MG63 (cell line): ENCODE measurements around the gene SLC37A3. TPM values are rescaled to one million over a fixed set of nuclear protein-coding genes. Genes with fewer than 3 reads are reported as not detected.
"Not testable (repeated sequence)": the region's sequence is repeated elsewhere in the genome, so short reads cannot be mapped to it uniquely, and the experiment has no call there.

Source experiments
- DNase-seq: peaks from one replicate; pipeline ENCODE4 v3.0.0-alpha.2; 2020
- H3K27me3 ChIP-seq: fragments of 250-450 bp; sonication (Bioruptor Pico); 2 replicates; pipeline ENCODE4 v1.5.1; 2020; ENCODE audit warnings: mild to moderate bottlenecking, moderate library complexity
- H3K36me3 ChIP-seq: fragments of 250-450 bp; sonication (Bioruptor Pico); 2 replicates; pipeline ENCODE4 v1.5.1; 2020; ENCODE audit warnings: mild to moderate bottlenecking, moderate library complexity
- H3K4me3 ChIP-seq: fragments of 250-450 bp; sonication (Bioruptor Pico); 2 replicates; pipeline ENCODE4 v1.5.1; 2020; ENCODE audit warnings: mild to moderate bottlenecking, moderate library complexity
- H3K9me3 ChIP-seq: fragments of 250-450 bp; sonication (Bioruptor Pico); 2 replicates; pipeline ENCODE4 v1.5.1; 2020; ENCODE audit warnings: mild to moderate bottlenecking, moderate library complexity
- total RNA-seq: library from RNA; depleted of rRNA; stranded (reverse); fragments of >200 nt; shearing (Covaris generic); gene quantifications from 2 replicates; pipeline ENCODE4 v1.2.3, GENCODE V29; 2014; ENCODE audit warnings: low replicate concordance; rRNA removed

The SLC37A3 gene, protein sequence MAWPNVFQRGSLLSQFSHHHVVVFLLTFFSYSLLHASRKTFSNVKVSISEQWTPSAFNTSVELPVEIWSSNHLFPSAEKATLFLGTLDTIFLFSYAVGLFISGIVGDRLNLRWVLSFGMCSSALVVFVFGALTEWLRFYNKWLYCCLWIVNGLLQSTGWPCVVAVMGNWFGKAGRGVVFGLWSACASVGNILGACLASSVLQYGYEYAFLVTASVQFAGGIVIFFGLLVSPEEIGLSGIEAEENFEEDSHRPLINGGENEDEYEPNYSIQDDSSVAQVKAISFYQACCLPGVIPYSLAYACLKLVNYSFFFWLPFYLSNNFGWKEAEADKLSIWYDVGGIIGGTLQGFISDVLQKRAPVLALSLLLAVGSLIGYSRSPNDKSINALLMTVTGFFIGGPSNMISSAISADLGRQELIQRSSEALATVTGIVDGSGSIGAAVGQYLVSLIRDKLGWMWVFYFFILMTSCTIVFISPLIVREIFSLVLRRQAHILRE
- 14.7 and 32.2 TPM in 2 replicates for total RNA-seq

DNA sequence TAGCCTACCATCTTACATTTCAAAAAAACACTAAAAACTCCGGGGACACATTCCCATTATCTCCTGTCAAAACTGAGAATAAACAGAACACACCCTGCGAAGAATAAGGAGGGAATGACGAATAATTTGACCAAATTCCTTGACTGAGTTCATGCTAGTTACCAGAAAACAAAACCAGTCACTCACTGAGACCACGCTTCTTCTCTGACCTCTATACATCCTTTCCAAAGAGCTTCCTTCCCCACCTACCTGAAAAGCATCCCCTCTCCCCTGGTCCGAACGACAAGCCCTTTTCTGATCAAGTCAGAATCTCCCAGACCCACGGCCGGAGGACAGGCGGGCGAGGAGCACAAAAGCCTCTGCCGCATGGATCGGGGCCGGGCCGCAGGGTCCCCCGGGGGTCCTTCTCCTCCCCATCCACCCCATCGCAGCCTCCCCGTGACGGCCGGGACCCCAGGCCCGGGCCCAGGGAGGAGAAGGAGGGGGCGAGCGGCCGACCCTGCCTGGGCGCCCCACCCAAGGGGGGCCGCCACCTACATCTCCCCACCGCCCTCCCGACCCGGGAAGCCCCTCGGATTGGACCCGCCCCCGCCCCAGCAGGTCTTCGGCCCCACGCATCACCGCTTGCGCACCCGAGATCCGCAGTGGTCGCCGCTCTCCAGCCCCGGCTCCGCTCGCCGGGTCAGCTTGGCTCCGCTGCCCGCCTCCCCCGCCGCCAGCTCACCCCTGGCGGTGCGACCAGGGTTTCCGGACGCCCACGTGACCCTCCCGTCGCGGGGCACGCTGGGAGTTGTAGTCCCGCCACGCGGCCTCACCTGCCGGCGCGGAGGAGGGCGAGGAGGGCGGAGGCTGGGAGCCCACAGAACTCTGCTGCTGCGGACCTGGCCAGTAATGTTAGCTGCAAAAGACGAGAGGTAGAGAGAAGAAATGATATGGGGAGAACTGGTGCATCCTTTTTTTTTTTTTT is at the start of gene SLC37A3:
TSS of gene SLC37A3 (minus strand) at position 747 of the 967 bp plus-strand sequence. CDS start 16,004 bp downstream, outside the sequence.
- DNase-seq, result peak; percentile 83
- peak within 1 kb of the TSS; percentile 77 for H3K4me3 ChIP-seq
- H3K9me3 ChIP-seq, result no peaks in the 10 kb centered on the region
- no peaks in the 10 kb centered on the region for H3K27me3 ChIP-seq
- no peaks in the 10 kb centered on the region for H3K36me3 ChIP-seq

DNA sequence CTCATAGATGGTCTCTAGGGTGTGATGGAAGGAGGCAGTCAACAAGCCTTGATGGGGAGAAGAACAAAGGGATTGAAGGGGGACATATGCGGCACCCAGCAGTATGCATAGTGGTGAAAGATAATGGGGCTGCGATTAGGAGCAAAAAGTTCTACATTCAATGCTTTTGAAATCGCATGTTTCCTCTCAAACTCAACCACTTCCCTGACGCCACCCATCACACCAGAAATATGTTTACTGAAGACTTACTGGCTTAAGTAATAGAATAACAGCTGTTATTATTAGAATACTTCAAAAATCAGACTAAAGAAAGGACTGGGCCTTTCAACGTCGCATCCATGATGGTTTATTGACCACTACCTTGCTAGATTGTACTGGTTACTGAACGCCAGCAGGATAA is 49.5 kb upstream of the SLC37A3 start:
- Histone ChIP-seq H3K4me3 (no peak overlapping the region), H3K27me3 (no peaks in the 10 kb centered on the region), H3K9me3 (no peaks in the 10 kb centered on the region), H3K36me3 (no peaks in the 10 kb centered on the region)
- no peak for DNase-seq

DNA sequence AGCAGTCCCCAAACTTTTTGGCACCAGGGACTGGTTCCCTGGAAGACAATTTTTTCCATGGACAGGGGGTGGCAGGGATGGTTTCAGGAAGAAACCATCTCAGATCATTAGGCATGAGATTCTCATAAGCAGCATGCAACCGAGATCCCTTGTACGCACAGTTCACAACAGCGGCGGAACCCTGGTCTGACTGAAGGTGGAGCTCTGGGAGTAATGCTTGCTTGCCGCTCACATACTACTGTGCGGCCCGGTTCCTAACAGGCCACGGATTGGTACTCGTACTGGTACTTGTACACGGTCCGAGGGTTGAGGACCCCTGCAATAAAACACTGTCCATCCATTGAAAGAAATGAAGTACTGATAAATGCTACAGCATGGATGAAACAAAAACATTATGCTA is 48.1 kb upstream of the SLC37A3 start:
- no peaks in the 10 kb centered on the region for H3K27me3 ChIP-seq
- no peak for DNase-seq
- H3K4me3 ChIP-seq, result no peak overlapping the region
- no peaks in the 10 kb centered on the region for H3K36me3 ChIP-seq
- no peaks in the 10 kb centered on the region for H3K9me3 ChIP-seq

DNA sequence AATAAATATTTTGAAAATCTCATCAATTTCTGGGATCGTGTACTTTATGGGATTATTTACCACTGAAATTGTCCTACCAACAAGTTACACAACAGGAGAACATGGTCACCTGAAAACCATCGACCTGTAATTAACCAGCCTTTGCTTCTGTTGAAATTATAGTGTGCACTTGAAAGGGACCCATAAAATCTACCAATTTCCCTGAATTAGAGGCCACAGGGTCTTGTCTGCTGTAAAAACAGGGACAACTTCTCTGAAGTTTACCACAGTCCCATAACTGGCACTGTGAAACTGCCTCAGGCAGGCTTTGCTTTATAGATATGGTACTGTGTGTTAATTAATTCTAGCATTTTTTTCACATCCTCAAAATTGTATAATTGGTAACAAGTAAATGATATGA is 43.2 kb upstream of the SLC37A3 start:
- Histone ChIP-seq H3K9me3 (no peaks in the 10 kb centered on the region), H3K27me3 (no peaks in the 10 kb centered on the region), H3K4me3 (no peak overlapping the region), H3K36me3 (no peaks in the 10 kb centered on the region)
- no peak for DNase-seq

DNA sequence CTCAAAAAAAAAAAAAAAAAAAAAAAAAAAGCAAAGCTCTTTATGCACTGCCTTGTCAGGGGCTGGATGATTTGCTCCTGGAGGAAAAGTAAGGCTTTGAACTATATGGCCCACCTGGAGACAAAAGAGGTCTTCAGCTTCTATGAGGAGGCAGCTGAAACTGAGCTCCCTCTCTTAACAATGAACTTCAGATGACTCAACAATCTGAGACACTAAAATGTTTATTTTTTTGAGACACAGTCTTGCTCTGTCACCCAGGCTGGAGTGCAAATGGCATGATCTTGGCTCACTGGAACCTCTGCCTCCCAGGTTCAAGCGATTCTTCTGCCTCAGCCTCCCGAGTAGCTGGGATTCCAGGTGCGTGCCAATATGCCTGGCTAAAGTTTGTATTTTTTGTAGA is 42.3 kb upstream of the SLC37A3 start:
- H3K27me3 ChIP-seq, result no peaks in the 10 kb centered on the region
- H3K9me3 ChIP-seq, result no peaks in the 10 kb centered on the region
- no peak overlapping the region for H3K4me3 ChIP-seq
- peak; percentile 4 for DNase-seq
- no peaks in the 10 kb centered on the region for H3K36me3 ChIP-seq

DNA sequence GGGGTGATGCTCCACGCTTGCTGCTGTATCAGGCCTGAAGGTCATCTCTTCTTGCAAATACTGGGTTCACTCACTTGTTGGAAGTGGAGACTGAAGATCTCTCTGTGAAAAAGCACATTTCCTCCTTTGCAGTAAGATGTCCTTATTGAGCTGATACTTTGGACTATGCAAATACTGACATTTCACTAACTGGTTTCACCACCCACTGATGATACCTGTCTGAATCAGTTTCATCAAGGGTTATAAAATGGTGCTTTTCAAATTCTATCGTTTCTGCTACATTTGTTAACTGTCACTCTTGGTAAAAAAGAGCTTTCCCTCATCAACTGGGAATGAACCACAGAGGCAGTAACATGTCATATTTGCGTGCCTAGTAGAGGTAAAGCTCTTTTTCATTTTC is 41.0 kb upstream of the SLC37A3 start:
- DNase-seq, result no peak
- H3K9me3 ChIP-seq, result no peaks in the 10 kb centered on the region
- H3K4me3 ChIP-seq, result no peak overlapping the region
- no peaks in the 10 kb centered on the region for H3K36me3 ChIP-seq
- no peaks in the 10 kb centered on the region for H3K27me3 ChIP-seq

DNA sequence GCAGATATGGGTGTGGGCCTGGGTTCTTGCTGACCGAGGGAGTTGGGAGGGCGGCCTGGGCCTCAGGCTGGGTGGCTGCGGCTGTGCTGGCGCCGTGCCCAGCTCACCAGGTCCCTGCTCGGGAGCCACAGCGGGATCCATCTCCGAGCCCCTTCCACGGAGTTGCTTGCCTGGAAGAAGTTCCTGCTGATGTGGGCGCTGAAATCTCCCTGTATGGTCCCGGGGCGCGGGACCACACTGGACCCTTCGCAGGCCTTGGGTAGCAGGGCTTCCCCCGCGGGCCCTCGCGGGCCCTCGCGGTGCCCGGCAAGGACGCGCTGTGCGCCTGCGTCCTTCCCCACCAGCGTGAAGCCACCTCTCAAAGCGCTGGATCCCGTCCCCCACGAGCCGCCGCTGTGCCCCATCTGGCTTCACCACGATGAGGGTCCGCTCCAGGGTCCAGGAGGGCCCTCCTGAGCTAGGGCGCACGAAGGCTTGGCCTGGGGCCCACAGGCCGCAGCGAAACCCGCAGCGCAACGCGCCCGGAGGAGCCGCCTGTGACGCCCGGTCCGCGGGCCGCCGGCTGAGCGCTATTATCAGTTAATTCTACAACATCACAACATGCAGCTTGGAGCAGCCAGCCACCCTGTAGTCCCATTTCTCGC is 37.0 kb upstream of the SLC37A3 start:
- no peak for DNase-seq
- H3K36me3 ChIP-seq, result no peaks in the 10 kb centered on the region

DNA sequence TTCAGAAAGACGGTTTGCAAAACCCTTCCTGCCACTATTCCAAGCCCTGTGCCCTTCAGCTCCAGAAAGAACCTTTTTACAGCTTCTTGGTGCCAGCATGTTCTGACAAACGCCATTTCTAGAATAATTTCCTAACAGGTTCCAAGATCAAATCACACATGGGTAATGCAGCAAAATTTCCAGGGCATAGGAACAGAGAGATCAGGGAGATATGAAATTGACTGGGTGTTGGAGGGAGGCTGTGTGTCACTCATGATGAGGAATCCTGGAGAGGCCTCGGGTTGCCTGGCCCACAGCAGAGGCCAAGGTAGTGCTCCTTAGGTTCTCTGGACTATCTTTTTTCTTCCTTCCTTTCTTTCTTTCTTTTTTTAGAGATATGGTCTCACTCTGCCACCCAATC is 35.1 kb upstream of the SLC37A3 start:
- Histone ChIP-seq H3K36me3 (no peaks in the 10 kb centered on the region), H3K27me3 (no peaks in the 10 kb centered on the region), H3K4me3 (no peak overlapping the region), H3K9me3 (no peaks in the 10 kb centered on the region)
- DNase-seq, result no peak

More for the DNA sequence above, 37.0 kb upstream of the SLC37A3 start:
- H3K9me3 ChIP-seq, result no peaks in the 10 kb centered on the region
- no peaks in the 10 kb centered on the region for H3K27me3 ChIP-seq
- no peak overlapping the region for H3K4me3 ChIP-seq

DNA sequence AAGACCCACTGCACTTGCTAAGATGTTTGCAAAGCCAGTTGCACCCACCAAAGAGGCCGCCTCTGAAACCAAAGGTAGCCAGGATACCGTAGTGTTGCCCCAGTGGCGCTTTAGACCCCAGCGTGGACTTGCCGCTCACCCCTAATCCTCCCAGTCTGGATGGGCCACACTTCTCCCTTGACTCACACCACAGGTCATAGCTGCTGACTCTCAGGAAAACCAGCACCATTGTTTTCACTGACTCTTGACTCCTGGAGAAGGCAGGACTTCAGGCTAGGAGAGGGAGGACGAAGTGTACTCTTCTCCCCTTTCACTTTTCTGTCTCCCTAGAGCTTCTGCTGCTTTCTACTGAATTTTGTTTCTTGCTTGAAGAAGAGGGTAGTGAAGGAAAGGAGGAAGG is 27.8 kb upstream of the SLC37A3 start:
- DNase-seq, result no peak
- Histone ChIP-seq H3K9me3 (no peaks in the 10 kb centered on the region), H3K4me3 (no peak overlapping the region), H3K36me3 (no peaks in the 10 kb centered on the region), H3K27me3 (no peaks in the 10 kb centered on the region)

DNA sequence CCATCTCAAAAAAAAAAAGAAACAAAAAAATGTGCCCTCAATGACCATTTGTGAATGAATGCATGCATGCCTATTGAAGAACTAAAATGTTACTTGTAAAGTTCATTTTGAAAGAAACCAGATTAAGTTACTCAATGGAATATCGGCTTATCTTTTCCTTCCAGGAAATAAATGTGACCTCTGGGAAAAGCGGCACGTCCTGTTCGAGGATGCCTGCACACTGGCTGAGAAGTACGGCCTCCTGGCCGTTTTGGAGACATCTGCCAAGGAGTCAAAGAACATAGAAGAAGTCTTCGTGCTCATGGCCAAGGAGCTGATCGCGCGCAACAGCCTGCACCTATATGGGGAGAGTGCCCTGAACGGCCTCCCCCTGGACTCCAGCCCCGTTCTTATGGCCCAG is 27.4 kb upstream of the SLC37A3 start:
- Histone ChIP-seq H3K4me3 (no peak overlapping the region), H3K36me3 (no peaks in the 10 kb centered on the region), H3K27me3 (no peaks in the 10 kb centered on the region), H3K9me3 (no peaks in the 10 kb centered on the region)
- no peak for DNase-seq

DNA sequence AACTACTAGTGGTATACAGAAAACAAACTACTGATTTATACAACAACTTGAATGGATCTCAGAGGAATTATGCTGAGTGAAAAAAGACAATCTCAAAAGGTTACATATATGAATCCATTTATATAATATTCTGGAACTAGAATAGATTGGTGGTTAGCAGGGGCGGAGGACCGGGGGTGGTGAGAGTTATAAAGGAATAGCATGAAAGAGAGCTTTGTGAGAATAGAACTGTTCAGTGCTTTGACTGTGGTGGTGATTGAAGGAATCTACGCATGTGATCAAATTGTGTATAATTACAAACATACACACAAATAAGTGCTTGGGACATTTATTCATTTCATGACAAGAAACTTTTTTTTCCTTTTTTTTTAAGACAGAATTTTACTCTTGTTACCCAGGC is 25.2 kb upstream of the SLC37A3 start:
- Histone ChIP-seq H3K36me3 (no peaks in the 10 kb centered on the region), H3K27me3 (no peaks in the 10 kb centered on the region), H3K9me3 (no peaks in the 10 kb centered on the region), H3K4me3 (no peak overlapping the region)
- no peak for DNase-seq

DNA sequence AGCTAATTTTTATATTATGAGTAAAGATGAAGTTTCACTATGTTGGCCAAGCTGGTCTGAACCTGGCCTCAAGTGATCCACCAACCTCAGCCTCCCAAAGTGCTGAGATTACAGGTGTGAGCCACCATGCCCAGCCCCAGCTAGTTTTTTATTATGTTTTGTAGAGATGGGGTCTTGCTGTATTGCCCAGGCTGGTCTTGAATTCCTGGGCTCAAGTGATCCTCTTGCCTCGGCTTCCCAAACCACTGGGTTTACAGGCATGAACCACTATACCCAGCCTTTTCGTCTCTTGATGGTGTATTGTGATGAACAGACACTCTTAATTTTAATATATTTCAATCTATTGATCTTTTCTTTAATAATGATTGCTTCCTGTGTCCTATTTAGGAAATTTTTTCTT is 23.2 kb upstream of the SLC37A3 start:
- DNase-seq, result no peak
- Histone ChIP-seq H3K36me3 (no peaks in the 10 kb centered on the region), H3K9me3 (no peaks in the 10 kb centered on the region), H3K27me3 (no peaks in the 10 kb centered on the region), H3K4me3 (no peak overlapping the region)

DNA sequence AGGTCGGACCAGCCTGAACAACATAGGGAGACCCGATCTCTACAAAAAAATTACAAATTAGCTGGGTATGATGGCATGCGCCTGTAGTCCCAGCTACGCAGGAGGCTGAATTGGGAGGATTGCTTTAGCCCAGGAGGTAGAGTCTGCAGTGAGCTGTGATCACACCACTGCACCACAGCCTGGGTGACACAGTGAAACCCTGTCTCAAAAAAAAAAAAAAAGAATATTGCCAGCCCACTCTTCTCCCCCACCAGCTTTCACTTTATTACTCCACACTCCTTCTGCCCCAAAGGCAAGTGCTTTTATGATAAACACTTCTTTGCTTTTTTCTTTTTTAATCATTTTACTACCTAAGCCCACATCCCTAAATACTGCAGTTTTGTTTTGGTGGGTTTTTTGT is 20.3 kb upstream of the SLC37A3 start:
- H3K27me3 ChIP-seq, result no peaks in the 10 kb centered on the region

DNA sequence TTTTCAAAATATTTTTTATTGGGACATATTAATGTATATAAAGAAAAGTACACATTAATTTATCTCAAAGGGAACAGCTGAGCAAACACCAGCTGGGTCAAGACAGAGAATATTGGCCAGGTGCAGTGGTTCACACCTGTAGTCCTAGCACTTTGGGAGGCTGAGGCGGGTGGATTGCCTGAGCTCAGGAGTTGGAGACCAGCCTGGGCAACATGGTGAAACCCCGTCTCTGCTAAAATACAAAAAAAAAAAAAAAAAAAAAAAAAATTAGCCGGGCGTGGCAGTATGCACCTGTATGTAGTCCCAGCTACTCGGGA is 19.8 kb upstream of the SLC37A3 start:
- DNase-seq, H3K36me3 ChIP-seq: not testable (repeated sequence)

More for the DNA sequence above, 20.3 kb upstream of the SLC37A3 start:
- Histone ChIP-seq H3K36me3 (no peaks in the 10 kb centered on the region), H3K9me3 (no peaks in the 10 kb centered on the region), H3K4me3 (no peak overlapping the region)
- DNase-seq, result no peak

DNA sequence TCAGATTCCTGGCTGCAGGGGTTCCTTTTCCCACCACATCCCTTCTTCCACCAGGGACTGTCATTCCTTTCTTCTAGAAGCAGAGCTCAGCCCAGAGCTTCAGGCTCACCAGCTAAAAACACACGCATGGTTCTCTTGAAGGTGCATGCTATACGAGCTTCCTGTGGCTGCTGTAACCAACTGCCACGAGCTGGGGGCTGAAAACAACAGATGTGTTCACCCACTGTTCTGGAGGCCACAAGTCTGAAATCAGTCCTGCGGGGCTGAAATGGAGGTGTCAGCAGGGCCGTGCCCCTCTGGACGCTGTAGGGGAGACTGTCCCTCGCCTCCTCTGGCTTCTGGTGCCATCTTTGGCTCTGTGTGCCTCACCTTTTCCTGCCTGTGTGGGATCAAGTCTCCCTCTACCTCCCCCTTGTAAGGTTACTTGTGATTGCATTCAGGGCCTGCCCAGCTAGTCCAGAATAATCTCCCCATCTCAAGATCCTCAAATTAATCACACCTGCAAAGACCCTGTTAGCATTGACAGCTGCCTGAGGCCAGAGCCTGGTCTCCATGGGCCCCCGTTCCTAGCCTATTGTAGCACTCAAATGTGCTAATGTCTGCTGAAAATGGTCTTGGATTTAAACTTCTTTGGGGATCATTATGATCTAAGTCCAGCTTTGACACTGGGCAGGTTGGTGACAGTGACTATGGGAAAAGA is 19.3 kb upstream of the SLC37A3 start:
- Histone ChIP-seq H3K4me3 (no peak overlapping the region), H3K36me3 (no peaks in the 10 kb centered on the region), H3K27me3 (no peaks in the 10 kb centered on the region), H3K9me3 (no peaks in the 10 kb centered on the region)
- DNase-seq, result no peak

More for the DNA sequence above, 19.8 kb upstream of the SLC37A3 start:
- not testable (repeated sequence) for H3K27me3 ChIP-seq, H3K4me3 ChIP-seq, H3K9me3 ChIP-seq

DNA sequence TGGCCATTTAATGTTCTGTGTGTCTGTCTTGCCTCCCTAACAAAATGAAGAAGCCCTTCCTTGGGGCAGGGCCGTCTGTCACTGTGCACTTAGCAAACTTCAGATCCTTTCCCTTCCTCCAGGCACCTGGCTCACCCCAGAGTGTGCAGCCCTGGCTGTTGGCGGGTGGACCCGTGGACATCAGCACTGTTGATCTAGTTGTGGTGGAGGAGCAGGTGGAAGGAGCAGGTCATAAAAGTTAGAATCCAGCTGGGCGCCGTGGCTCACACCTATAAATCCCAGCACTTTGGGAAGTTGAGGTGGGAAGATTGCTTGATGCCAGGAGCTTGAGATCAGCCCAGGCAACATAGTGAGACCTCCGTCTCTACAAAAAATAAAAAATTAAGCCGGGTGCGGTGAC is 18.2 kb upstream of the SLC37A3 start:
- H3K9me3 ChIP-seq, result no peaks in the 10 kb centered on the region
- no peaks in the 10 kb centered on the region for H3K36me3 ChIP-seq
- H3K4me3 ChIP-seq, result no peak overlapping the region
- no peak for DNase-seq
- no peaks in the 10 kb centered on the region for H3K27me3 ChIP-seq
